Esophagus squamous epithelium (tissue), 4 donors: ENCODE data around the gene SV2A.

Experiments
- POLR2A ChIP-seq, 4 donors: fragments of 450-650 bp; IDR thresholded peaks; one replicate each; pipeline ENCODE4 v1.6.1; 2017; ENCODE audit warnings: antibody characterized with exemption in 4 of 4, mild to moderate bottlenecking in 4 of 4, moderate library complexity in 3 of 4
- TF ChIP-seq, protein P1 (sequence below), 6 experiments: fragments of 450-650 bp in 4 of 6; fragments of 200-600 bp in 2 of 6; sonication (generic) in 2 of 6; IDR thresholded peaks; one replicate each; pipeline ENCODE4 v1.5.1; 2016 to 2019; ENCODE audit warnings: antibody characterized with exemption in 6 of 6, mild to moderate bottlenecking in 4 of 6, moderate library complexity in 4 of 6

DNA sequence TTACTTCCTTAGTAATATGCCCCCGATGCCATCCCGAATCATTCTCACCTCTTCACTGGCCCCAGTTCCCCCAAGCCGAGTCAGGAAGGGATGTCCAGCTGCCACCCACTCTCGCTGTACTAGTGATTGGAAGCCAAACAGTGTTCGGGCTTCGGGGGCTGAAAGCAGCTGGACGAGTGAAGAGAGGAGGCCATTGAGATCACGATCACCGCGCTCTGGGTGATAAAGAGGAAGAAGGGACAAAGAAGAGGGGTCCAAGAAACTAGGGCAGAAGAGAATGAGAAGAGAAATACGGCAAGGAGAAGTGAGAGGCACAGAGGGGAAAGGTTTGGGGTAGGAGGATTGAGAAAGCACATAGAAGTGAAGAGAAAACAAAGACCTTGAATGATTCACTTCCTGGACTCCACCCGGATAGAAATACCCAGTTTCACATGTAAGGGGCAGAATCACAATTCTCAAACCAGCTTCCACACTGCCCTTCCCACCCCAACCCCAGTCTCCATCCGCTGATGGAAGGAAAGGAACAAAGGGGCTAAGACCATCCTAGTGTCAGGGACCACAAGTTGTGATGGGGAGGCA lies 13.7 kb upstream of the SV2A start:
- TF ChIP-seq, protein P1, sequence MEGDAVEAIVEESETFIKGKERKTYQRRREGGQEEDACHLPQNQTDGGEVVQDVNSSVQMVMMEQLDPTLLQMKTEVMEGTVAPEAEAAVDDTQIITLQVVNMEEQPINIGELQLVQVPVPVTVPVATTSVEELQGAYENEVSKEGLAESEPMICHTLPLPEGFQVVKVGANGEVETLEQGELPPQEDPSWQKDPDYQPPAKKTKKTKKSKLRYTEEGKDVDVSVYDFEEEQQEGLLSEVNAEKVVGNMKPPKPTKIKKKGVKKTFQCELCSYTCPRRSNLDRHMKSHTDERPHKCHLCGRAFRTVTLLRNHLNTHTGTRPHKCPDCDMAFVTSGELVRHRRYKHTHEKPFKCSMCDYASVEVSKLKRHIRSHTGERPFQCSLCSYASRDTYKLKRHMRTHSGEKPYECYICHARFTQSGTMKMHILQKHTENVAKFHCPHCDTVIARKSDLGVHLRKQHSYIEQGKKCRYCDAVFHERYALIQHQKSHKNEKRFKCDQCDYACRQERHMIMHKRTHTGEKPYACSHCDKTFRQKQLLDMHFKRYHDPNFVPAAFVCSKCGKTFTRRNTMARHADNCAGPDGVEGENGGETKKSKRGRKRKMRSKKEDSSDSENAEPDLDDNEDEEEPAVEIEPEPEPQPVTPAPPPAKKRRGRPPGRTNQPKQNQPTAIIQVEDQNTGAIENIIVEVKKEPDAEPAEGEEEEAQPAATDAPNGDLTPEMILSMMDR (IDR thresholded peaks at IDR 0.05): no peak
- TF ChIP-seq POLR2A (IDR thresholded peaks at IDR 0.05): no peak
